ENCODE results near the gene OPN5. TPM values are rescaled to one million over a fixed set of nuclear protein-coding genes. Genes with fewer than 3 reads are reported as not detected.

Gene OPN5
- total and polyA plus RNA-seq, 2 donors from 2014 or later = 0.16 TPM; not detected in 1

DNA sequence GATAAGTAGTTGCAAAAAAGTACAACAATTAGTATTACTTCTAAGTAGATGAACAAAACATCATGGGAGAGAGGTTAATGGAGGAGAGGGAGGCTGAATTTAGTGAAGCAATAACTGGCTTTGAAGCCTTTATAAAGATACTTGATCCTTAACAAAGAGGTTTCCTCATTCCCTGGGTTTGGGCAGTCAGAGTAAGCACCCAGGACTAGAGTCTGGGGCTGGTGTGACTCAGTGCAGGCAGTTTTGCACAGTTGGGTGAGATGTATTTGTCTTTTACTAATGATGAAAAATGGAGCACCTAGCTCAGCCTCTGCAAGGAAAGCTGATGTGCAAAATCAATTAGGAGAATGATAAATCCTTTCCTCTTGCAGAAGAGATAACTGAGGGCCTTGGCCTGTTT, 11.8 kb upstream of the OPN5 start:
- FAIRE-seq (no peak), DNase-seq (no peak)
- Histone ChIP-seq H3K36me3 (ENCODE audit: control insufficient read depth in 2 of 3, insufficient read depth in 3 of 3, low read length in 3 of 3) (no peaks in the 10 kb centered on the region), H3K4me1 (ENCODE audit: control insufficient read depth in 2 of 3, insufficient read depth in 2 of 3, low read depth in 1 of 3, low read length in 3 of 3) (no peaks in the 10 kb centered on the region), H3K9me3 (ENCODE audit: control insufficient read depth in 2 of 3, insufficient read depth in 1 of 3, low read length in 3 of 3) (no peaks in the 10 kb centered on the region), H3K4me3 (ENCODE audit: low read length in 3 of 3) (no peak overlapping the region), H3K9ac (ENCODE audit: low read length in 3 of 3) (no peak overlapping the region), H3K27ac (ENCODE audit: low read depth in 2 of 2, low read length in 2 of 2) (no peak overlapping the region), H3K27me3 (ENCODE audit: control insufficient read depth, insufficient read depth, low read length) (no peaks in the 10 kb centered on the region)
- intact Hi-C loops (cut with DNase I) = no loop called here
- TF ChIP-seq, protein P1, sequence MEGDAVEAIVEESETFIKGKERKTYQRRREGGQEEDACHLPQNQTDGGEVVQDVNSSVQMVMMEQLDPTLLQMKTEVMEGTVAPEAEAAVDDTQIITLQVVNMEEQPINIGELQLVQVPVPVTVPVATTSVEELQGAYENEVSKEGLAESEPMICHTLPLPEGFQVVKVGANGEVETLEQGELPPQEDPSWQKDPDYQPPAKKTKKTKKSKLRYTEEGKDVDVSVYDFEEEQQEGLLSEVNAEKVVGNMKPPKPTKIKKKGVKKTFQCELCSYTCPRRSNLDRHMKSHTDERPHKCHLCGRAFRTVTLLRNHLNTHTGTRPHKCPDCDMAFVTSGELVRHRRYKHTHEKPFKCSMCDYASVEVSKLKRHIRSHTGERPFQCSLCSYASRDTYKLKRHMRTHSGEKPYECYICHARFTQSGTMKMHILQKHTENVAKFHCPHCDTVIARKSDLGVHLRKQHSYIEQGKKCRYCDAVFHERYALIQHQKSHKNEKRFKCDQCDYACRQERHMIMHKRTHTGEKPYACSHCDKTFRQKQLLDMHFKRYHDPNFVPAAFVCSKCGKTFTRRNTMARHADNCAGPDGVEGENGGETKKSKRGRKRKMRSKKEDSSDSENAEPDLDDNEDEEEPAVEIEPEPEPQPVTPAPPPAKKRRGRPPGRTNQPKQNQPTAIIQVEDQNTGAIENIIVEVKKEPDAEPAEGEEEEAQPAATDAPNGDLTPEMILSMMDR (IDR thresholded peaks at IDR 0.05; ENCODE audit: borderline replicate concordance, extremely low read depth, insufficient read depth) = no peak

DNA sequence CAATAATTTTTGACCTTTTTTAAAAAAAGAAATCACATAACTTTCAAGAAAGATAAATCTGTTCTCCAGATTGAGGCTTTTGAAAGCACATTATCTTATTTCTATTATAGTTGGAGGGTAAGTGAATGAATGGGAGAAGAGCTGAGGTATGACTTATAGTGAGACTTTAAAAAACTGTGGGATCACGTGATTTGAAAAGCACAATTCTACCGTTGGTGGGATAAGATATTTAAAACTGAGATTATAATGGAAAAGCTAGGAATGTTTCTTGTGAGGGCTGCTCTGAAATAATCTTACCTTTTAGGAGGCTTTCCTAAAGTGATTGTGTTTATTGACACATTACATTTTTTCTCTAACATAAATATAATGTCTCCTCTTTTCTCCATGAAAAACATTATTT, 9.5 kb upstream of the OPN5 start:
- Histone ChIP-seq H3K36me3 (ENCODE audit: control insufficient read depth in 2 of 3, insufficient read depth in 3 of 3, low read length in 3 of 3) (no peaks in the 10 kb centered on the region), H3K9ac (ENCODE audit: low read length in 3 of 3) (no peak overlapping the region), H3K4me1 (ENCODE audit: control insufficient read depth in 2 of 3, insufficient read depth in 2 of 3, low read depth in 1 of 3, low read length in 3 of 3) (no peaks in the 10 kb centered on the region), H3K27me3 (ENCODE audit: control insufficient read depth, insufficient read depth, low read length) (no peaks in the 10 kb centered on the region), H3K27ac (ENCODE audit: low read depth in 2 of 2, low read length in 2 of 2) (no peak overlapping the region), H3K4me3 (ENCODE audit: low read length in 3 of 3) (no peak overlapping the region), H3K9me3 (ENCODE audit: control insufficient read depth in 2 of 3, insufficient read depth in 1 of 3, low read length in 3 of 3) (no peaks in the 10 kb centered on the region)
- TF ChIP-seq, protein P1 (IDR thresholded peaks at IDR 0.05; ENCODE audit: borderline replicate concordance, extremely low read depth, insufficient read depth) = no peak
- FAIRE-seq (no peak), DNase-seq (no peak)
- intact Hi-C loops (cut with DNase I) = no loop called here

GRCh38 chr6:47773005-47773404, 8.8 kb upstream of the OPN5 start:
- FAIRE-seq = no peak
- no peaks in the 10 kb centered on the region for H3K36me3 ChIP-seq (ENCODE audit: control insufficient read depth in 2 of 3, insufficient read depth in 3 of 3, low read length in 3 of 3)
- H3K4me1 ChIP-seq (ENCODE audit: control insufficient read depth in 2 of 3, insufficient read depth in 2 of 3, low read depth in 1 of 3, low read length in 3 of 3) = no peaks in the 10 kb centered on the region
- intact Hi-C loops (cut with DNase I) = no loop called here
- no peak overlapping the region for H3K9ac ChIP-seq (ENCODE audit: low read length in 3 of 3)
- no peak overlapping the region for H3K4me3 ChIP-seq (ENCODE audit: low read length in 3 of 3)
- no peak for DNase-seq
- no peak overlapping the region for H3K27ac ChIP-seq (ENCODE audit: low read depth in 2 of 2, low read length in 2 of 2)
- TF ChIP-seq, protein P1 (IDR thresholded peaks at IDR 0.05; ENCODE audit: borderline replicate concordance, extremely low read depth, insufficient read depth) = no peak
- H3K27me3 ChIP-seq (ENCODE audit: control insufficient read depth, insufficient read depth, low read length) = no peaks in the 10 kb centered on the region
- H3K9me3 ChIP-seq (ENCODE audit: control insufficient read depth in 2 of 3, insufficient read depth in 1 of 3, low read length in 3 of 3) = no peaks in the 10 kb centered on the region
